Lower leg skin (tissue), 4 donors: ENCODE measurements around the gene CCDC197. TPM values are rescaled to one million over a fixed set of nuclear protein-coding genes. Genes with fewer than 3 reads are reported as not detected.

Experiments used
- DNase-seq, 2 donors: peaks; one replicate each; pipeline ENCODE4 v3.0.0-alpha.2; 2019; ENCODE audit warnings: low spot score in 2 of 2
- H3K4me3 ChIP-seq: fragments of 200-600 bp; sonication (generic); 2 replicates; pipeline ENCODE4 v1.5.1; 2017; ENCODE audit warnings: mild to moderate bottlenecking, low read depth; ENCODE audit not compliant: poor library complexity, severe bottlenecking
- CTCF ChIP-seq, 3 donors: fragments of 450-650 bp; IDR thresholded peaks; one replicate each; pipeline ENCODE4 v1.5.1; 2016; ENCODE audit warnings: antibody characterized with exemption in 3 of 3, mild to moderate bottlenecking in 3 of 3, moderate library complexity in 2 of 3
- POLR2A ChIP-seq, 2 donors: fragments of 450-650 bp; IDR thresholded peaks; one replicate each; pipeline ENCODE4 v1.6.1; 2016 to 2017; ENCODE audit warnings: antibody characterized with exemption in 2 of 2, mild to moderate bottlenecking in 1 of 2, moderate library complexity in 1 of 2
- WGBS, 2 donors: methylation state at CpG; one replicate each; pipeline ENCODE4 v1.1.5; 2018; 5-methylcytosine and 5-hydroxymethylcytosine counted together
- intact Hi-C: fragments of 100-400 bp; cut with DNase I; formaldehyde crosslinking; loops from one replicate; pipeline ENCODE4 v1.15.0; 2023; ENCODE audit warnings: low total_unique reads
- total RNA-seq, 4 donors: library from RNA; depleted of rRNA; stranded (reverse); fragments of >200 nt; gene quantifications; one replicate each; pipeline ENCODE4 v1.1.0, GENCODE V29; 2016

Gene CCDC197
- total RNA-seq, 4 donors from 2014 or later = not detected

- H3K4me3 ChIP-seq = no peak overlapping the region
- 81 to 90% methylated on average over 7 to 10 of the region's 10 CpGs for WGBS, 2 donors
- no peak for DNase-seq
- intact Hi-C loops = loop anchor here (2.0 kb wide), 1 partner anchor 24 kb away; no protein-coding TSS in a partner anchor
- TF ChIP-seq POLR2A (IDR thresholded peaks at IDR 0.05) (no peak), CTCF (IDR thresholded peaks at IDR 0.05) (no peak)
These were observed 14.7 kb upstream of the CCDC197 start for GRCh38 chr14:93982230-93983007.

GRCh38 chr14:93984070-93984469, 13.0 kb upstream of the CCDC197 start:
- TF ChIP-seq POLR2A (IDR thresholded peaks at IDR 0.05) (no peak), CTCF (IDR thresholded peaks at IDR 0.05) (no peak)
- 52 to 76% methylated on average over 3 of the region's 3 CpGs for WGBS, 2 donors
- no peak overlapping the region for H3K4me3 ChIP-seq
- no peak for DNase-seq
- intact Hi-C loops = no loop called here

DNA sequence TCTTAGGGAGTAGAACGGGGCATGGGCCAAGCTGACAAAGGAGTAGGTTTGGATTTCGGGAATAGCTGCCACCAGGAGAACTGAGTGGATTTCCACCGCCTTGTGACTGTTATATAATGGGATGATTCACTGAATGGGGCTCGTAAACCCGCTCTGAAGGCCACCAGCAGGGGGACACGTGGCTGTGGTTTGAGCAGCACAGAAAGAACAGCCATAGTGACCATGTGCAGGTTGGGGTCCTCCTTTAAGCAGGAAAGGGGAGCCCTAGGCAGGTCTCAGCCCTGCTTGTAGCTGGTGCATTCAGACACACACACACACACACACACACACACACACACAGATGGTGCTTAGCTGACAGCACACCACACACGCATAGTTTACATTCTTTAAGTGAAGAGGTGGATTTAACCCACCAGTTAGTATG, 12.1 kb upstream of the CCDC197 start:
- no peak for DNase-seq
- WGBS, 2 donors = 44 to 56% methylated on average over 7 of the region's 7 CpGs
- TF ChIP-seq CTCF (IDR thresholded peaks at IDR 0.05) (no peak), POLR2A (IDR thresholded peaks at IDR 0.05) (no peak)
- intact Hi-C loops = no loop called here
- H3K4me3 ChIP-seq = no peak overlapping the region

- intact Hi-C loops = no loop called here
- TF ChIP-seq POLR2A (IDR thresholded peaks at IDR 0.05) (no peak), CTCF (IDR thresholded peaks at IDR 0.05) (no peak)
- DNase-seq = no peak
- no peak overlapping the region for H3K4me3 ChIP-seq
- WGBS, 2 donors = 55 to 61% methylated on average over 8 to 9 of the region's 9 CpGs
These were observed 10.1 kb upstream of the CCDC197 start for GRCh38 chr14:93986955-93987354.

- no peak for TF ChIP-seq CTCF (IDR thresholded peaks at IDR 0.05)
- no peak for TF ChIP-seq POLR2A (IDR thresholded peaks at IDR 0.05)
- no peak overlapping the region for H3K4me3 ChIP-seq
- WGBS, 2 donors = 58 to 76% methylated on average over 12 of the region's 12 CpGs
- no peak for DNase-seq
- intact Hi-C loops = no loop called here
These were observed 9.7 kb upstream of the CCDC197 start for GRCh38 chr14:93987376-93987775.
